Stimulated activated CD4-positive, alpha-beta T cell treated with anti-CD3 and anti-CD28 coated beads, Interleukin-4, amount 100 ng/mL, for 4 hours (primary cell): ENCODE results near the gene SDE2.
"Not testable (repeated sequence)": the region's sequence is repeated elsewhere in the genome, so short reads cannot be mapped to it uniquely, and the experiment has no call there.

ENCODE experiments used
- DNase-seq, 2 experiments: peaks; one replicate each; pipeline ENCODE4 v3.0.0-alpha.2; 2020

The SDE2 gene

DNA sequence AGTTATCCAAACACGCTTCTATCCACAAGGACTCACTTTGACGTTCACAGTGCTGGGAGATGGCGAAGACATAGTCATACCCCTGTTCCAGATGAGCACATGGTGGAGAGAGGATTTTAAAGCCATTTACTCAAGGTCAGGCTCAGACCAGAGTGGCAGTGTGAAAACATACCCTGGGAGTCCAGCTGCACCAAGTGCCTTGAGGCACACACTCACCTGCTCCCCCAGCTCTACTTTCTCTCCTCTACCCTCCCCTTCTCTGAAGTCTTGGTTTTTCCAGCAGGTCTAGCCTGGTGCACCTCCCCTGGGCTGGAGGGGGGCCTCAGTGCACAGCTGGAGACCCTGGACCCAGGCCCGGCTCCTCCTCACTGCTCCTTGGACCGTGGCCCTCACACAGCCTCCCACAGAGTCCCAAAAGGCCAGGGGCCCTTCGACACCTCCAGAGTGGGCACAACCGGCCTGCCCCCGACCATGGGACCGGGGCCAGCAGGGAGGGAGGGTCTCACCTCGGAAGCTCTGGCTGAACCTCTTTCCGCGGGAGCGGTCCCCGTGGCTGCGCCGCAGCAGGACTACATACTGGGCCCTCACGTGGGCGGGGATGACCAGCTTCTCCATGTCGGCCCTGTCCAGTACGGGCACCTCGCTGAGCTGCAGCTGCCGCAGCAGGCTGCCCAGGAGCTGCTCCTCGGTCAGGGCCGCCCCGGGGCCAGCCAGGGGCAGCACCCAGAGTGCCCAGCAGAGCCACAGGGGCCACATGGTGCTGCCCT lies 58.6 kb downstream of the SDE2 start:
- no peak for DNase-seq

DNA sequence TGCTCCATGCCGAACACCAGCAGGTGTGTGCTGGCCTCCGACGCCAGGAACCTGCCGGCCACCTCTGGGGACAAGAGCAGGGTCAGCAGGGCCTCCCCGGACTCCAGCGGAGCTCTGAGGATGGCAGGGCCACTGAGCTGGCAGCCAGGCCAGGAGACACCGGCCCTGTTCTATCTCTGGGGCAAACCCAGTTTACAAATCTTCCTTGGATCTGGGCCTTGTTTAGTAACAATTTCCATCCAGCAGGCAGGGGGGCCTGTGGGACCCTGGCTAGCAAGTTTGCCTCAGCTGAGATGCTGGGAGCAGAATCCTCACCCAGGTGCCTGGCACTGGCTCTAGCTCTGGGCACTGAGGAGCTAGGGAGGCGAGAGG lies 59.2 kb downstream of the SDE2 start:
- DNase-seq, result not testable (repeated sequence)

DNA sequence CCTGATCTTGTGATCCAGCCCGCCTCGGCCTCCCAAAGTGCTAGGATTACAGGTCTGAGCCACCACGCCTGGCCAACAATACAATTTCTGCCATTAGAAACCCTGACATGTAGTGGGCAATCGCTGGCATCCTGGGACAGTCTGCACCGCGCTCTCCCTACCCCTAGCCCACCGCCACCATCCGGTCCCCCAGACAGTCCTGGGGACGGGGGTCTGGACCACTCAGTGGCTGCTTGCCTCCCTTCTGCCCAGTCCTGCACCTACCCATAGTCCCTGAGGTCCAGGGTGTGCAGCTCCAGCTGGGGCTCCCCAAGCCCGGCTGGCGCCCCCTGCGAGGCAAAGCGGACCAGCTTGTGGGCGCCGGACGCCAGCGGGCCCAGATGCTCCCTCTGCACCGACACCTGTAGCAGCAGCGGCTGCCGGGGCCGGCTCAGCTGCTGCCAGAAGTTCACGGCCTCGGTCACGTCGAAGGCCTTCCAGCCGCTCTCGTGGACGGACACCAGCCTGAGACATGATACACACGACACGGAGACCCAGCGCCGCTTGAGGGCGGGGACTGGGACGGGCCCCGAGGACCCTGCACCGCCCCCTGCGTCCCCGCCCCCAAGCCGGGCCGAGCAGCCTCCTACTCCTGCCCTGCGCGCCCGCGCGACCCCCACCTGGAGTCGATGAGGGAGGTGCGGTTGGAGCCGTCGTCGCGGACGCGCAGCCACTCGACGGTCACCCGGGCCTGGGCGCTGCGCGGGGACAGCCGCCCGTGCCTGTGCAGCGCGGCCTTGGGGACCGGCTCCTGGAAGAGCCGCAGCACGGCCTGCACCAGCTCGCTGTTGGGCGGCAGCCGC lies 59.8 kb downstream of the SDE2 start:
- not testable (repeated sequence) for DNase-seq

DNA sequence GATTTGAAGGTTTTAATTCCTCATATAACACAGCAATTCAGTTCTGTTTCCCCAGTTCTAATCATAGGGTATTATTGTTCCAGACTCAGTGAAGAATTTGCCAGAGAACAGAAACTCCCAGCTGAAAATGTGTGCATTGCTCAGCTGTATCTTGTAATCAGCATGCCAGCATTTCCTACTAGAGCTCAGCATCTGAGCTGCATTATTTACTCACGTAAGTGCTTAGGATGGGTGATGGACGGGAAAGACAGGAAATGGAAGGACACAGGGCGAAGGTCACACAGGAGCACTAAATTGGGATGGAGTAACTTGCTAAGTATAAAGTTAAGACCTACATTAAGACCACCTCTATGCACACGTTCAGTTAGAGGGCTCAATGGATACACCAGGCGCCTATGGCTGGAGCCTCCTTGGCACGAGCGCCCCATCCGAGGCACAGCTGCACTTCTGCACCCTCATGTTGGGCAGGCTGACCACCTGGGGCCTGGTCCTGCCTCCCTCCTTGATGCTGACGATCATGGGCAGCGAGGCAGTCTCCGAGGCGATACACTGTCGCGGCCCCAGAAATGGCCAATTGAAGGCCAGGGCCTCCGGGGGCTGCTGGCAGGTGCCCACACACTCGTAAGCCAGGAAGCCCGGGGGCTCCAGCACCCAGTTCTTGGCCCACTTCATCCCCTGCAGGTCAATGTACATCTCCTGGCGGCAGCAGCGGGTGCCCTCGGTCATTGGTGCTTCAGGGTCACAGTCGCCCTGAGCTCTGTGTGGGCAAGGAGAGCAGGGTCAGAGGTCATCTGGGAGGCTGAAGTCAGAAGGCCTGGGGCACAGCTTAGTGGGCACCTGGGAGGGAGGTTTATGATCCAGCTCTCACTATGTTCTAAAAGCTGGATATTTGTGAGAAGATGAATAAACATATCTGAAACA lies 61.8 kb downstream of the SDE2 start:
- no peak for DNase-seq

DNA sequence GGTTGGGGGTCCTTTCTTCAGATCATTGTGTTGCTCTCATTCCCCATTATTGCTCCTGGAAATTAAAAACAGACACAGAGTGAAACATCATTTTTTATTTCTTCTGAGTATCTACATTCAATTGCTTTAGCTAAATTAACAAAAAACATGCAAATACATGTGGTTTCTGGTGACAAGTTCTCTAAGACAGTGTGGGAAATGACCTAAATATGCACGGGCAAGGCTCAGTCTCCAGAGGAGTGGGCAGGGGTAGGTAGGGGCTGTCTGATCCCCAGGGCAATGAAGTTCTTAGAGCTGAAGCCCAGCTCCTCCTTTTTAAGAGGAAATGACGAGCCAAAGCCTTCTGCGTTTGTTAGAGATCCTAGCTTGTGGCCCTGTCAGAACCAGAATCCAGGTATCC lies 62.6 kb downstream of the SDE2 start:
- DNase-seq, result no peak

DNA sequence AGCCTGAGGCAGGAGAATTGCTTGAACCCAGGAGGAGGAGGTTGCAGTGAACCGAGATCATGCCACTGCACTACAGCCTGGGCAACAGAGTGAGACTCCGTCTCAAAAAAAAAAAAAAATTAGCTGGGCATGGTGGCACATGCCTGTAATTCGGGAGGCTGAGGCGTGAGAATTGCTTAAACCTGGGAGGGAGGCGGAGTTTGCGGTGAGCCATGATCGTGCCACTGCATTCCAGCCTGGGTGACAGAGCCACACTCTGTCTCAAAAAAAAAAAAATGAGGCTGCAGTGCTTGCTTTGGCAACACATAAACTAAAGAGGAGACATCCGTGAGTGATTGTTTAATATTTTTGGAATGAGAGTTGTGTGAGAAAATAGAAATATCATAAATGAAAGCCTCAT lies 63.1 kb downstream of the SDE2 start:
- DNase-seq, result not testable (repeated sequence)

DNA sequence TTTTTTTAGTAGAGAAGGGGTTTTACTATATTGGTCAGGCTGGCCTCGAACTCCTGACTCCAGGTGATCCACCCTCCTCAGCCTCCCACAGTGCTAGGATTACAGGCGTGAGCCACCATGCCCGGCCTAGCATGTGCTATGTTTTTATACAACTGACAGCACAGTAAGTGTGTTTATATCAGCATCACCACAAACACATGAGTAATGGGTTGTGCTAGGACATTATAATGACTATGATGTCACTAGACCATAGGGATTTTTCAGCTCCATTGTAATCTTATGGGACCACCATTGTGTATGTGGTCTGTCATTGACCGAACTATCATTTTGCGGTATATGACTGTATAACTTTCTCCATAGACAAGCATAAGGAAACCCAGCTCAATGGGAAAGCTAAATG lies 64.4 kb downstream of the SDE2 start:
- DNase-seq, result no peak

DNA sequence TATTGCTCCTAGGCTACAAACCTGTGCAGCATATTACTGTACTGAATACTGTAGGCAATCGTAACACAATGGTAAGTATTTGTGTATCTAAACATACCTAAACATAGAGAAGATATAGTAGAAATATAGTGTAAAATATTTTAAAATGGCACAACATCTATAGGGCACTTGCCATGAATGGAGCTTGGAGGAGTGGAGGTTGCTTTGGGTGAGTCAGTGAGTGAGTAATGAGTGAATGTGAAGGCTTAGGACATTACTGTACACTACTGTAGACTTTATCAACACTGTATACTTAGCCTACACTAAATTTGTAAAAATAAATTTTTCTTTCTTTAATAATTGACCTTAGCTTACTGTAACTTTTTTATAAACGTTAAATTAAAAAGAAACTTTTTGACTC lies 66.1 kb downstream of the SDE2 start:
- no peak for DNase-seq
